Measurements from ENCODE around the gene IL1RAP. TPM values are rescaled to one million over a fixed set of nuclear protein-coding genes. Genes with fewer than 3 reads are reported as not detected.

The IL1RAP gene
- polyA plus RNA-seq, 3 donors = 8.0 to 12.6 (median 11.8) TPM

DNA sequence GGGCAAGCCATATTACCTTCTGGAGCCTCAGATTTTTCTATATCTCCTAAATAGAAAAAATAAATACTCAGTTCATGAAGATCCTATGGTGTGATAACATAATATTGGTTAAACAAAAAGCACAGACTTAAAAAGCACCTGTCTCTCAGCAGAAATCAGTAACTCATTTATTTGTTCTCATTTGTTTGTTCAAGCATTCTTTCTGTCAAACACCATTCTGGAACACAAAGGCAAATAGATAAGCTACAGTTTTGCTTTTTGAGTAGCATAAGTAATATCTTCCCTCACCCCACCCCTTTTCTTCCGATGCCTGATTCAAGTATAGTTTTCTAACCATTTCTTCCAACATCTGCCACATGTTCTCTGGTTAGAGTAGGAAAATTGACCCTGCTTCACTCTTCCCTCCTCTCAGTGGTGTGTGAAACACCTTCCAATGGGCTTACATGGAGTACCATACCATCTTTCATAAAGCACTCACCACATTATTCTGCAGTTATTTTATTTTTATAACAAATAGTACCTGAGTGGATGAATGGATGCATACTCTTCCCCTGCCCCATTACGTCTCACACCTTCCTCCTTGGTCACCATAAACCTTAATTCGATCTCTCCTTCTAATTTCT, 8.4 kb upstream of the IL1RAP start:
- Mint-ChIP-seq H3K27ac (no peak overlapping the region), H3K4me1 (peaks cover 12% of the 10 kb centered on the region), H3K9me3 (no peaks in the 10 kb centered on the region), H3K4me3 (no peak overlapping the region), H3K36me3 (no peaks in the 10 kb centered on the region), H3K27me3 (ENCODE audit: low read depth in 3 of 3) (peaks cover 0 to 7% (median 5%) of the 10 kb centered on the region in 3 donors)
- 58% methylated on average over 2 of the region's 3 CpGs for WGBS (ENCODE audit: insufficient coverage)
- Histone ChIP-seq H3K9ac (ENCODE audit: insufficient read depth, low read length, poor library complexity, severe bottlenecking) (no peak overlapping the region), H4K20me1 (ENCODE audit: insufficient read depth, low read length) (no peaks in the 10 kb centered on the region), H3K9me3 (replicated peaks in 1 of 2; ENCODE audit: control insufficient read depth in 1 of 2, insufficient read depth in 1 of 2, low read length in 2 of 2) (no peaks in the 10 kb centered on the region), H3K4me3 (replicated peaks in 1 of 3; ENCODE audit: low read depth in 2 of 3, low read length in 3 of 3) (no peak overlapping the region), H3K4me2 (replicated peaks; ENCODE audit: extremely low read depth, low read length, poor library complexity, severe bottlenecking) (no peak overlapping the region), H3K36me3 (replicated peaks in 1 of 2; ENCODE audit: control insufficient read depth in 1 of 2, insufficient read depth in 2 of 2, low read length in 2 of 2) (no peaks in the 10 kb centered on the region), H3K79me2 (ENCODE audit: insufficient read depth, low read length) (no peaks in the 10 kb centered on the region), H2AFZ (ENCODE audit: insufficient read depth, low read depth, low read length, poor library complexity, severe bottlenecking) (no peak overlapping the region), H3K4me1 (ENCODE audit: control insufficient read depth in 1 of 2, insufficient read depth in 2 of 2, low read length in 2 of 2) (no peaks in the 10 kb centered on the region), H3K27me3 (ENCODE audit: control insufficient read depth in 2 of 2, insufficient read depth in 2 of 2, low read length in 2 of 2) (peaks cover 0 to 2% of the 10 kb centered on the region in 2 donors), H3K27ac (ENCODE audit: low read depth in 1 of 2, low read length in 2 of 2) (no peak overlapping the region)
- no peak for TF ChIP-seq CTCF (IDR thresholded peaks at IDR 0.05)
- DNase-seq = no peak
- intact Hi-C loops (cut with micrococcal nuclease) = no loop called here

GRCh38 chr3:190506271-190506670, 7.6 kb upstream of the IL1RAP start:
- H4K20me1 ChIP-seq (ENCODE audit: insufficient read depth, low read length) = no peaks in the 10 kb centered on the region
- Mint-ChIP-seq H3K27me3 (ENCODE audit: low read depth in 3 of 3) (peaks cover 0 to 4% (median 4%) of the 10 kb centered on the region in 3 donors), H3K9me3 (no peaks in the 10 kb centered on the region), H3K36me3 (no peaks in the 10 kb centered on the region), H3K4me1 (peaks cover 12% of the 10 kb centered on the region), H3K27ac (no peak overlapping the region), H3K4me3 (no peak overlapping the region)
- H3K79me2 ChIP-seq (ENCODE audit: insufficient read depth, low read length) = no peaks in the 10 kb centered on the region
- no peaks in the 10 kb centered on the region for H3K4me1 ChIP-seq (ENCODE audit: control insufficient read depth in 1 of 2, insufficient read depth in 2 of 2, low read length in 2 of 2)
- H3K4me3 ChIP-seq (replicated peaks in 1 of 3; ENCODE audit: low read depth in 2 of 3, low read length in 3 of 3) = no peak overlapping the region
- no peak overlapping the region for H2AFZ ChIP-seq (ENCODE audit: insufficient read depth, low read depth, low read length, poor library complexity, severe bottlenecking)
- peaks cover 0 to 2% of the 10 kb centered on the region in 2 donors for H3K27me3 ChIP-seq (ENCODE audit: control insufficient read depth in 2 of 2, insufficient read depth in 2 of 2, low read length in 2 of 2)
- WGBS (ENCODE audit: insufficient coverage) = no CpG with 5 or more reads among the region's 4 CpGs
- no peak for DNase-seq
- no peak overlapping the region for H3K9ac ChIP-seq (ENCODE audit: insufficient read depth, low read length, poor library complexity, severe bottlenecking)
- H3K9me3 ChIP-seq (replicated peaks in 1 of 2; ENCODE audit: control insufficient read depth in 1 of 2, insufficient read depth in 1 of 2, low read length in 2 of 2) = no peaks in the 10 kb centered on the region
- H3K36me3 ChIP-seq (replicated peaks in 1 of 2; ENCODE audit: control insufficient read depth in 1 of 2, insufficient read depth in 2 of 2, low read length in 2 of 2) = no peaks in the 10 kb centered on the region
- H3K4me2 ChIP-seq (replicated peaks; ENCODE audit: extremely low read depth, low read length, poor library complexity, severe bottlenecking) = no peak overlapping the region
- intact Hi-C loops (cut with micrococcal nuclease) = no loop called here
- H3K27ac ChIP-seq (ENCODE audit: low read depth in 1 of 2, low read length in 2 of 2) = no peak overlapping the region
- no peak for TF ChIP-seq CTCF (IDR thresholded peaks at IDR 0.05)

Measured in CD14-positive monocyte (primary cell).